PC-9 (cell line): Measurements from ENCODE around the gene ARMC2.

Experiments
- EZH2 ChIP-seq: fragments of 200-600 bp; sonication (generic); IDR thresholded peaks from 2 replicates; pipeline ENCODE4 v1.8.0; 2017; ENCODE audit warnings: antibody characterized with exemption, low read depth
- TF ChIP-seq, protein P1 (sequence below): fragments of 200-600 bp; sonication (generic); conservative IDR thresholded peaks from 2 replicates; pipeline ENCODE4 v1.6.1; 2017; ENCODE audit warnings: mixed run types, antibody characterized with exemption, mild to moderate bottlenecking, moderate library complexity

DNA sequence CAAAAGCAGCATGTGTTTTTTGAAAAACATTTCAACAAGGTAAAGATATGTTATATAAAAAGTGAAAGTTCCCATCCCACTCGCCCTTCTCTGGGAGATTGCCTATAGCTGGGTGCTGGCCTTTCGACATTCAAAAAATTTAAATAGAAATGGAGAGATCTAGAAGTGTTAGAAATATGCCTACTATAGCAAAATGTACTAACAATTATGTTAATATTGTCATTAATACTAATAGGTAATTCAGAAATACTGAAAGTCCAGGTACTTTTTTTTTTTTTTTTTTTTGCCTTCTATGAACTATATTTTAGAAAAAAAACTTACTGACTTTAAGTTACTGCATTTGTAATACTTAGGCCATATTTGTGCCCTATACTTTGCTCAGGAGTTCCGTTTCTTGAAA, 159.3 kb downstream of the ARMC2 start:
- no peak for TF ChIP-seq EZH2
- TF ChIP-seq, protein P1, sequence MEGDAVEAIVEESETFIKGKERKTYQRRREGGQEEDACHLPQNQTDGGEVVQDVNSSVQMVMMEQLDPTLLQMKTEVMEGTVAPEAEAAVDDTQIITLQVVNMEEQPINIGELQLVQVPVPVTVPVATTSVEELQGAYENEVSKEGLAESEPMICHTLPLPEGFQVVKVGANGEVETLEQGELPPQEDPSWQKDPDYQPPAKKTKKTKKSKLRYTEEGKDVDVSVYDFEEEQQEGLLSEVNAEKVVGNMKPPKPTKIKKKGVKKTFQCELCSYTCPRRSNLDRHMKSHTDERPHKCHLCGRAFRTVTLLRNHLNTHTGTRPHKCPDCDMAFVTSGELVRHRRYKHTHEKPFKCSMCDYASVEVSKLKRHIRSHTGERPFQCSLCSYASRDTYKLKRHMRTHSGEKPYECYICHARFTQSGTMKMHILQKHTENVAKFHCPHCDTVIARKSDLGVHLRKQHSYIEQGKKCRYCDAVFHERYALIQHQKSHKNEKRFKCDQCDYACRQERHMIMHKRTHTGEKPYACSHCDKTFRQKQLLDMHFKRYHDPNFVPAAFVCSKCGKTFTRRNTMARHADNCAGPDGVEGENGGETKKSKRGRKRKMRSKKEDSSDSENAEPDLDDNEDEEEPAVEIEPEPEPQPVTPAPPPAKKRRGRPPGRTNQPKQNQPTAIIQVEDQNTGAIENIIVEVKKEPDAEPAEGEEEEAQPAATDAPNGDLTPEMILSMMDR = no peak
